Urothelium cell line (cell line): Measurements from ENCODE around the gene TMA7.
"Not testable (repeated sequence)": the region's sequence is repeated elsewhere in the genome, so short reads cannot be mapped to it uniquely, and the experiment has no call there.

ENCODE experiments used
- DNase-seq: peaks from one replicate; pipeline ENCODE4 v3.0.0; 2011; ENCODE audit warnings: low spot score, mixed read lengths
- FAIRE-seq: peaks from 2 replicates; lab custom pipeline; 2011; peaks lifted over from hg19 to GRCh38; lab: Jason Lieb, UNC

Gene TMA7

DNA sequence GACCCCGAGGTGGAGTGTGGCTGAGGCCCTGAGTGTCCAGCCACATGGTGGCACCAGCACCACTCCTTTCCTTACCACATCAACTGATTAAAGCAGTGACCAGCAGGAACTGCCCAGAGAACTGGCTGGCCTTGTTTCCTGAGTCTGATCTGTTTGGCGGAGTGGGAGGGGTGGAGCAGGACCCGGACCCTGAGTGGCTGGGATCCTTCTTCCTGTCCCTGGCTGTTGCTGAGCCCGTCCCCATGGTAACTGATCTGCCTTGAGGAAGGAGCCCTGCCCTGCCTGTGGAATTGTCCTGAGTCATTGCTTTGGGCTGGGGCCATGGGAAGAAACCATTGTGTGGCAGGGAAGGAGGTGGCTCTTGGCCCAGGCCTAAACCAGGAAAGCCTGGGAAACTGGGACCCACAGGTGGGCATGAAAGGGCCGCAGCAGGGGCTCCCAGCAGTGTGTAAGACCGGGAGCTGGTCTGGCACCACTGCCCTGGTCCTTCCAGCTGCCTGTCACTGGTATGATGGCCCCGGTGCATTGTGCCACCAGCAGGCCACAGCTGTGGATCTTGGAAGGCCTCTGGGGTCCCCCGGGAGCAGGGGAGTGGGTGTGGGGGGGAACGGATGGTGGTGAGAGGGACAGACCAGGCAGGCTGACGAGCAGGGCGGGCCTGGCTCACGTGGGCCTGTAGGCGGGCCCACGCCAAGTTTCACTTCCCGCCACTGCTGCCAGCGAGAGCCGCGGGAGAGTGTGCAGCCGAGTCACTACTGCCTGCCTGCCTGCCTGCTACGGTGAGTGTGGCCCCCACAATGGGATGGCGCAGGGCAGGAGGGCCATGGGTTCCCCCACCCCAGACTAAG lies 25.7 kb downstream of the TMA7 start:
- DNase-seq: peak; percentile 97
- peak; percentile 96 for FAIRE-seq

DNA sequence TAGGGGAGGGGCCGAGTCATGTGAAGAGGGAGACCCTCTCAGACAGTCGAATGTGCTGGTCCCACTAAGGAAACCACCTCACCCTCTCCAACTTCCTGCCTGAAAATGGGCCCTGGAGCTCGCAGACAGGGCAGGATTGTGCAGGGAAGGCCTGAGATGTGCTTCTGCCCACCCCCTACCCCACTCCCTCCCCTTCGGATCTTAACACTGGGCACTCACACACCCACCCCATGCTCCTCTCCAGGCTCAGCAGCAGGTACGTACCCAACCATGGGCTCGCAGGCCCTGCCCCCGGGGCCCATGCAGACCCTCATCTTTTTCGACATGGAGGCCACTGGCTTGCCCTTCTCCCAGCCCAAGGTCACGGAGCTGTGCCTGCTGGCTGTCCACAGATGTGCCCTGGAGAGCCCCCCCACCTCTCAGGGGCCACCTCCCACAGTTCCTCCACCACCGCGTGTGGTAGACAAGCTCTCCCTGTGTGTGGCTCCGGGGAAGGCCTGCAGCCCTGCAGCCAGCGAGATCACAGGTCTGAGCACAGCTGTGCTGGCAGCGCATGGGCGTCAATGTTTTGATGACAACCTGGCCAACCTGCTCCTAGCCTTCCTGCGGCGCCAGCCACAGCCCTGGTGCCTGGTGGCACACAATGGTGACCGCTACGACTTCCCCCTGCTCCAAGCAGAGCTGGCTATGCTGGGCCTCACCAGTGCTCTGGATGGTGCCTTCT lies 26.5 kb downstream of the TMA7 start:
- DNase-seq (peak; percentile 17), FAIRE-seq (peak; percentile 68)

DNA sequence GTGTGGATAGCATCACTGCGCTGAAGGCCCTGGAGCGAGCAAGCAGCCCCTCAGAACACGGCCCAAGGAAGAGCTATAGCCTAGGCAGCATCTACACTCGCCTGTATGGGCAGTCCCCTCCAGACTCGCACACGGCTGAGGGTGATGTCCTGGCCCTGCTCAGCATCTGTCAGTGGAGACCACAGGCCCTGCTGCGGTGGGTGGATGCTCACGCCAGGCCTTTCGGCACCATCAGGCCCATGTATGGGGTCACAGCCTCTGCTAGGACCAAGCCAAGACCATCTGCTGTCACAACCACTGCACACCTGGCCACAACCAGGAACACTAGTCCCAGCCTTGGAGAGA lies 27.0 kb downstream of the TMA7 start:
- FAIRE-seq (no peak), DNase-seq (no peak)

DNA sequence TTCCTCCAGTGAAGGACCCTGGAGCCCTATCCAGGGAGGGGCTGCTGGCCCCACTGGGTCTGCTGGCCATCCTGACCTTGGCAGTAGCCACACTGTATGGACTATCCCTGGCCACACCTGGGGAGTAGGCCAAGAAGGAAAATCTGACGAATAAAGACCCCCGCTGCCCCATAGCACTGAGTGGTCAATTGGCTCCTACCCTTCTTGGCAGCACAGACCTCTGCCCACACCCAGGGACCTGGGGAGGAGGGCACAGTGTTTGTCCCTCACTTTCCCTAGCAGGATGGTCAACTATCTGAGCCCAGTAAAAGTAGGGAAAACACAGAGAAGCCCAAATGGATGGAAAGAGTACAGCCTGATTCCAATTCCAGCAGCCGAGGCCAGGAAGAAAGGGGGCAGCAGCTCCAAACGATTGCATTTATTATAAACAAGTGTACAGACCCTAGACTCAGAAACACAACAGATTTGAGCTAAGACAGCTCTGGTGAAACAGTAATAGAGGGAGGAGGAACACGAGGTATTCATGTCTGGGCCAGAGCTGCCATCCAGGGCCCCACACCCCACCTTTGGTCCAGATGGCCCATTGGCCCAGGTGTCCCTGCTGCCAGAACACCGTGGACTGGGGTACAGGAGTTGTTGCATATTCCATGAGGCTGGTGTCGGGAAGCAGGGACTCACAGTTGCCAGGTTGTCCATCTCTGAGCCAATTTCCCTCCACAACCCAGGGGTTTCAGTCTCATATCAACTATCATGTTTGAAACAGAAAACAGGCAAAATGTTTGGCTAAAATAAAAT lies 27.6 kb downstream of the TMA7 start:
- FAIRE-seq (no peak), DNase-seq (no peak)

DNA sequence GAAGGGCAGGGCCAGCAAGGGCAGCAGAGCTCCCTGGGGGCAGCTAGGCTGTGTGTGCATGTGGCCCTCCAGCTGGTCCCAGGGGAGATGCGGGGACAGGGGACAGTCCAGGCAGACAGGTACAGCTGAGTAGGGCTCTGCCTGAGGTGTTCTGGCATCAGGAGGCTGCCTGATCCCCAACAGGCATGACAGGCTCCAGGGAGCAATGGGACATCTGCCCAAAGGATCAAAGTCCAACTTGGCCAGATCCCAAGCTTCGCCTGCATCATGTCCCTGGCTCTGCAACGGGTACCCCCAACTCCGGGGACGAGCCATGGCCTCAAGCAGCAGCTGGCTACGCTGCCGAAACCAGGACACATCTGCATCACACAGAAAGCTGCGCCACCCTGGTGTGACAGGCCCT lies 28.3 kb downstream of the TMA7 start:
- DNase-seq (no peak), FAIRE-seq (no peak)

DNA sequence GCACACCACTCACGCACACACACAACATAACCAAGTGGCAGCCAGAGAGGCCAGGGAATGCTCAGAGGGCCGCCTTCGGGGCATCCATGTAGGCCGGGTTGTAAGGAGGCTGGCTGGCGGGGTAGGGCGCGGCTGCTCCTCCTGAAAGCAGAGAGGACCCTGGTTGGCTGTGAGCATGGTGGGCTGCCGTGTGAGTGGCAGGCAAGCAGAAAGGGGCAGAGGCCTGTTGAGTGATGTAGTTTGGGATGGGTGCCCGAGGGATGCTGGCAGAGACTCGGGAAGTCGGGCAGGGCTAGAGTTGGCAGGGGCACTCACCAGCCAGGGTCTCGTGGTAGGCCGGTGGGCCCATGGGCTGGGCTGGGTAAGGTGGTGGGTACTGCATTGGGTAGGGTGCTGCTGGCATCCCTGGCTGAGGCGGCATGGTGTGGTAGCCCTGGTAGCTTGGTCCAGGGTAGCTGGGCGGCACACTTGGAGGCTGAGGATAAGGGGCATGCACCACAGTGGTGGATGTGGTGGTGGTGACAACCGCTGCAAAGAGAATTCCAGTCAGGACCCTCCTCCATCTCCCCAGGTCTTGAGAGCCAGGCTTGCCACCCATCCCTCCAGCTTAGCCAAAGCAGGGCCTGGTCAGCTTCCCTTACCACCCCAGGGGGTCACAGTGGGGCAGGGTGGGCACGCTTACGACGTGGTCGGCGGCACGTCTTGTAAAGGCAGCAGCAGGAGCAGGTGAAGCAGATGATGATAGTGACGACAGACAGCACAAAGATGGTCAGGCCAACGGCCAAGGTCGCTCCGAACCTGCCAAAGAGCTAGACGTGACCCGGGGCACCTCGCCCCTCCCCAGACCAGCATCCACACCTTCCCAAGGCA lies 29.2 kb downstream of the TMA7 start:
- DNase-seq (no peak), FAIRE-seq (no peak)

DNA sequence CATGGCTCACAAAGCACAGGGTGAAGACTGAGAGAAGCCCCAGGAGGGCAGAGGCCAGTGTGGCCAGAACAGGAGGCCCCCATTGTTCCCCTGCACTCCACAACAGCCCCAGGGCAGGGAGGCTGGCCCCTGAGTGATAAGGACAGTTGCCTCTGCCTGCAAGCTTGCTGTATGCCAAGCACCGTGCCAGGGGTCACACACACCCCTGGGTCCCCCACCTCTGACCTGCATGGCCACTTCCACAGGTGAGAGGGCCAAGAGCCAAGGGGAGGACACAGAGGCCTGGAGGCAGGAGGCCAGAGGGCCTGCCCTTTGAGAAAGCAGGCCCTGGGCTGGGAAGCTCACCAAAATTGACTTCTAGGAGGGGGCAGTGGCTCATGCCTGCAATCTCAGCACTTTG lies 30.2 kb downstream of the TMA7 start:
- DNase-seq (no peak), FAIRE-seq (no peak)

DNA sequence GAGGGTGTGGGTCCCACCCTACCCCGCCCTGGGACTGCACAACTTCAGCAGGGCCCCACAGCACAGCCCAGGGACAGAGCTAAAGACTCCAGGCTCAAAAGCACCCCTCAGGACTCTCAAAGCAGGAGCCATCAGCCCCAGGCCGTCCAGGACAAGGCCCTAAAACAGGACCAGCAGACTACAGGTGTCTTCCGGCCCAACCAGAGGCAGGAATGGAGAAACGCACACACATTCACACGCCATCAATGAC lies 32.5 kb downstream of the TMA7 start:
- peak; percentile 55 for DNase-seq
- FAIRE-seq: no peak

DNA sequence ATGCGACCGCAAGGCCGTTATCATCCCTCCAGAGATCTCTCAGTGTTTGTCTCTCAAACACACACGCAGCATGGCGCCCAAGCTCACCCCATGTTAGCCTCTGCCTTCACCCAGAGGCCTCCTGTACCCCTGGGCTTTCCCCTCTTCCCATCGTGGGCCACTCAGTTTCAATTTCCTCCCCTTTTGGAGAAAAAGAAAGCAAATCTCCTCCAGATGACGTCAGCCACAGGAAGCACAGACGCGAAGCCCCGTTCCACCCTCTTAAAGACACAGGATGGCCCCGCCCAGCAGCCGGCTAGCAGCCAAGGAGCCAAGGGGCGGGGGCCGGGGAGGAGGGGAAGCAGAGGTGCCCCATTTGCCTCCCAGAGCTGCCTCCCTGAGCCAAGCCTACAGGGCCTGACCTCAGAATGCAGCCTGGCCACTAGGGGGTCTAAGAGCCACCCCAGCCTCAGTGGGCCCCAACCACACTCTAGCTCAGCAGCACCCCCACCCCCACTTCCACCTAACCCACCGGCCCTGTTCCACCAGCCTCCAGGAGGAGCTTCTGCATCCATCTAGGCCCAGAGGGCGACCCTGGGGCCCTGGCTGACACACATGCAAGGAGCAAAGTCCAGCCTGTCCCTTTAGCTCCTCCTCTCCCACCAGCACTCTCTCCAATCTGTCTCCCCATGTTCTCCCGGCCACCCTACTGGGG lies 33.0 kb downstream of the TMA7 start:
- FAIRE-seq (peak; percentile 70), DNase-seq (peak; percentile 95)

DNA sequence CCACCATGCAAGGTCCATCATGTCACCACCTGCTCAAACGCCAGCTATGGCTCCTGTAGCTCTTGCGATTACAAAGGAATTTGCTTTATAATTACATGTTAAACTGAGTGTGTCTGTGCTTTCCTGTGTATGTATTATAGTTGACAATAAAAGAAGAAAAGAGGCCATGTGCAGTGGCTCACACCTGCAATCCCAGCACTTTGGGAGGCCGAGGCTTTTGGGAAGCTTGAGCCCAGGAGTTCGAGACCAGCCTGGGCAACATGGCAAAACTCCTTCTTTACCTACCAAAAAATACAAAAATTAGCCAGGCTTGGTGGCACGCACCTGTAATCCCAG lies 33.5 kb downstream of the TMA7 start:
- DNase-seq: no peak
- no peak for FAIRE-seq

DNA sequence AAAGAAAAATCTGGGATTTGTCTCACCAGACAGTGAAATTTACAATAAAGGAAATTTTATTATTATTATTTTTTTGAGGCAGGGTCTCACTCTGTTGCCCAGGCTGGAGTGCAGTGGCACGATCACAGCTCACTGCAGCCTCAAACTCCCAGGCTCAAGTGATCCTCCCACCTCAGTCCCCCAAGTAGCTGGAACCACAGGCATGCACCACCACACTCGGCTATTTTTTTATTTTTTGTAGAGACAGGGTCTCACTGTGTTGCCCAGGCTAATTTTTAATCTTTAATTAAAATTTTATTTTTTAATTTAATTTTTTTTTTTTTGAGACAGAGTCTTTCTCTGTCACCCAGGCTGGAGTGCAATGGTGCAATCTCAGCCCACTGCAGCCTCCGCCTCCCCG lies 34.0 kb downstream of the TMA7 start:
- FAIRE-seq: not testable (repeated sequence)

DNA sequence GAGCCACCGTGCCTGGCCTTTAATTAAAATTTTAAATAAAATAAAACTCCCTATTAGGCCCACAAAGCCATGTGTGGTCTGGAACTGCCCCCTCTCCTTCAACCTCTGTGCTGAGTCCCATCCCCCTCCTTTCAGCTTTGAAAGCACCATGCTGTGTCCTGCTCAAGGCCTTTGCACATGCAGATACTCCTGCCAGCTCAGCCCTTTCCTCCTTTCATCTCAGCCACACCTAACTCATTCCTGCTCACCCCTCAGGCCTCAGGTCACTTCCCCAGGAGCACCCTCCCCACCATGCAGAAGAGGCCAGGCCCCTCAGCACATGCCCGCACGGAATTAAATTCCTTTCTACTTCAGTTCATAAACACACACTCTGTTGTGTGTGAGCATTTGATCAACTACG lies 34.6 kb downstream of the TMA7 start:
- DNase-seq (no peak), FAIRE-seq (no peak)

More for the DNA sequence above, 34.0 kb downstream of the TMA7 start:
- DNase-seq: not testable (repeated sequence)

DNA sequence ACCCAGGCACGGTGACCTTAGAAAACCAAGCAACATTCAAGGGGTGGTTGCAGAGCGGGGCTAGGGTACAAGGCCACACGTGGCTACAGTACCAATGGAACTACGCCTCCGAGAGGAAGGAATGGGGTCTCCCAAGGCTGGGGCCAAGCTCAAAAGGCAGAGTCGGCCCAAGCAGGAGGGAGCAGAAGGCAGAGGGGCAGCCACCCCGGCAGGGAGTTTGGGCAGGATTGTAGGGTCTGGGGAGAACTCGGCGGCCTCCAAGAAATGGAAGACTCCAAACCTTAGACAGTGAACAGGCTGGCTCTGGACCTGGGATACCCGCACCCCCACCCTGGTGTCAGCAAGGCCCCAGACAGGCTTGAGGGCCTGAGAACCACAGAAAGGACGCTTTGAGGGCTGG lies 35.1 kb downstream of the TMA7 start:
- FAIRE-seq (no peak), DNase-seq (no peak)

DNA sequence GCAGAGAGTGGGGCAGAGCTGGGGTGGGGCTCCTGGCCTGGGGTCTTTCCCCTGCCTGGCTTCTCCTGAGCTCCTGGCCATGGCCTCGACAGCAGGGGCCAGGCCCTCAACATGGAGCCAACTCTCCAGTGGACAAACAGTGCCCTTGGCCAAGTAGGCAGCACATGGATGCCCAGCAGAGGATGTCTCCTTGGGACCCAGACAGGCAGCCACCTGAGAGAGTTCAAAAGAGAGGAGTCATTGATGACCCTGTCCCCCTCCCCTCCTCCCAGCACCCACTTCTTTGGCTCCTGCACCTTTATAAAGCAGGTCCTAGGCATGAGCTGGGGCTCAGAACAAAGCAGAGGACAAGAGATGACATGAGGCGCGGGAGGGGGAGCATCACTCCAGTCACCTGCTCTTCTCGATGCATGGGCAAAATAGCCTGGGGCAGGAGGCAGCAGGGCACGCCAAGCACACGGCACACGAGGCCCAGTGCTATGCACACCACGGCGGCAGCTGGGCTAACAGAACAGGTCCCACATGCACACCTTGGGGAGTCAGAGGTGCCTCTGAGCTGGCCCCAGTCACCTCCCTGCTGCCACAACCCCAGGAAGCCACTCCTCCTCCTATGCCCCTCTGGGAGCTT lies 36.5 kb downstream of the TMA7 start:
- FAIRE-seq: no peak
- DNase-seq: no peak

DNA sequence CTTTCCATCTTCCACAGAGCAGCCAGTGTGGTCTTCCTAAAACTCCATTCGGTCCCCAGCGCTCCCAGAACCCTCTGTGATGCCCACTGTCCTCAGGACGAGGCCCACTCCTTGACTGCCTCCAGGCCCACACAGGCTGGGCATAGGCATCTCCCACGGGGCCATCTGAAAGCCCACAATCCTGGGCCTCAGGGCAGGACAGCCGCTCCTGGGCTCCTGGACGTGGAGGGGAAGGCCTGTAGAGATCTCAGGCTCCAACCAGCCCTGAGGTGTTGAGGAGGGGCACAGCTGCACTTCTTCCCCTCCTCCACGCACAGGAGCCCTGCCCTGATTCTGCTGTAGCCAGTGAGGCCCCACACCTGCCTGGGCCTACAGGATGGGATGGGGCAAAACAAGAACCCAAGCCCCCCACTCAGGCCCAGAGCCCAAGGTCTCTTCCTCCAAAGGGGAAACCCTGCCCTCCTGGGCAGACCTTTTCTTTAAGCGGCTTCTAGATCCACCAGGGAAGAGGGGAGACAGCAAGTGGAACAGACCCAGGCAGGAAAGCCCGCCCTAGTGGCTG lies 38.0 kb downstream of the TMA7 start:
- no peak for FAIRE-seq

DNA sequence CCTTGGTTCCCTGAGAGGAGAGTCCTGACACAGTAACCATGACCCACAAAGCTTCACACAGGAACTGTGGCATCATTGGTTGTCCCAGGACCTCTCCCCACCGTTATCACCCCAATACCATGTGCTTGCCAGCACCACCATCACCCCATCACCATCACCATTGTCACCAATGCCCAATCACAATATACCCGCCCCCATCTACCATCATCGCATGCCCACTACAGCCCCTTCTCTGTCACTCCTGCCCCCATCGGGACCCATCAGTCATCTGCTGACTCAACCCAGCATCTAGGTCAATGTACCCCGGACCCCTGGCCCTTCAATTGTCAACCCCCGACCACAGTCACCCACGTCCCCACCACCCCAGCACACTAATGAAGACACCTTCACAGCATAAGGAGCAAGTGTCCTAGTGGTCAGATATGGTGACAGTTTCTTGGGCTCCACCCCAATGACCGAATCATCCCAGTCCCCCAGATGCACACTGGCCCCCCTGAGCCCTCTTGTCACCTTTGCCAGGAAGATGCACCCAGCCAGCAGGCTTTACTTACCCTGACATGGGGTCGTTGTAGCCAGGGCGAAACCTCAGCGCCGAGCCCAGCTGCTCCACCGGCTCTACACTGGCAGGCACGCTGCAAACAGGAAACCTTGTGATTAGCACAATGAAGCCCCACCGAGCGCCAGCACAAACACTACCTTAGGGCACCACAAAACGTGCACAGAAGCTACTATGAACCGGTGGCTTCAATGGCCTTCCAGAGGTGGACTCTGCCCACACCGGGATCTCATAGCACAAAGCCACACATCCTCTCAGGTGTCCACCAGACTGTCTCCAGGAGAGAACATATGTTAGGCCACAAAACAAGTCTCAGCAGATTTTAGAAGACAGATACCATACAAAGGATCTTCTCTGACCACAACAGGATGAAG lies 38.8 kb downstream of the TMA7 start:
- FAIRE-seq: no peak

More for the DNA sequence above, 38.0 kb downstream of the TMA7 start:
- DNase-seq: no peak

DNA sequence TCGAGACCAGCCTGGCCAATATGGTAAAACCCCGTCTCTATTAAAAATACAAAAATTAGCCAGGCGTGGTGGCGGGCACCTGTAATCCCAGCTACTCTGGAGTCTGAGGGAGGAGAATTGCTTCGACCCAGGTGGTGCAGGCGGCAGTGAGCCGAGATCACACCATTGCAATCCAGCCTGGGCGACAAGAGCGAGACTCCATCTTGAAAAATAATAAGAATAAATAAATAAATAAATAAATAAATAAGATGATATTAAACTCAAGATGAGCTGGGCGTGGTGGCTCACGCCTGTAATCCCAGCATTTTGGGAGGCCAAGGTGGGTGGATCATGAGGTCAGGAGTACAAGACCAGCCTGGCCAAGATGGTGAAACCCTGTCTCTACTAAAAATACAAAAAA lies 40.8 kb downstream of the TMA7 start:
- DNase-seq, FAIRE-seq: not testable (repeated sequence)

More for the DNA sequence above, 38.8 kb downstream of the TMA7 start:
- no peak for DNase-seq

DNA sequence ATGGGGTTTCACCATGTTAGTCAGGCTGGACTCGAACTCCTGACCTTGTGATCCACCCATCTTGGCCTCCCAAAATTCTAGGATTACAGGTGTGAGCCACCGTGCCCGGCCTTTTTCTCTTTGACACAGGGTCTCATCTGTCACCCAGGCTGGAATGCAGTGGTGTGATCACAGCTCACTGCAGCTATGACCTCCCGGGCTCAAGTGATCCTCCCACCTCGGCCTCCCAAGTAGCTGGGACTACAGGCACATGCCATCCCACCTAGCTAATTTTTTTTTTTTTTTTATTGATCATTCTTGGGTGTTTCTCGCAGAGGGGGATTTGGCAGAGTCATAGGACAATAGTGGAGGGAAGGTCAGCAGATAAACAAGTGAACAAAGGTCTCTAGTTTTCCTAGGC lies 42.8 kb downstream of the TMA7 start:
- FAIRE-seq, DNase-seq: not testable (repeated sequence)
